NCI-H1048 (cell line): ENCODE data around the gene MN1.
A peak's percentile ranks its signal among the peaks of the same experiment; 100 is the strongest.
"Not testable (repeated sequence)": the region's sequence is repeated elsewhere in the genome, so short reads cannot be mapped to it uniquely, and the experiment has no call there.

Experiments
- DNase-seq: peaks from one replicate; lab custom pipeline; 2025; lab: John Stamatoyannopoulos, UW

The MN1 gene

DNA sequence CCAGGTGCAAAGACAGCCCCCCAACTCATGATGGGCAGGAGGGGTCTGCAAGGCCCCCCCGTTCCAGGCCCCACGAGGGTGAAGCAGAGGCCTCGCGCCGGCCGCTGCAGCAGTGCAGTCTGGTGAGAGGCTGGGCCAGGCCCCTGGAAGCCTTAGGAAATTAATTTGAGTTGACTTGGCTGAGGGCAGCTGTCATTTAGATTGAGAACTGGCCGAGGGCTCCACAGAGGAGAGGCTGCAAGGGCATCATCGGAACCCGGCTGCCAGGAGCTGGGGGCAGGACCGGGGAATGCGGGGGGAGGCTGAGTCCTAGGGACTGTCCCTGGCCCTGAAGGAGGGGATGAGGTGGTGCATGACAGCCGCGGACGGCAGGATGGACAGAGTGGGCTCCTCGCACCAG is 39.9 kb downstream of the MN1 start:
- DNase-seq, result no peak

DNA sequence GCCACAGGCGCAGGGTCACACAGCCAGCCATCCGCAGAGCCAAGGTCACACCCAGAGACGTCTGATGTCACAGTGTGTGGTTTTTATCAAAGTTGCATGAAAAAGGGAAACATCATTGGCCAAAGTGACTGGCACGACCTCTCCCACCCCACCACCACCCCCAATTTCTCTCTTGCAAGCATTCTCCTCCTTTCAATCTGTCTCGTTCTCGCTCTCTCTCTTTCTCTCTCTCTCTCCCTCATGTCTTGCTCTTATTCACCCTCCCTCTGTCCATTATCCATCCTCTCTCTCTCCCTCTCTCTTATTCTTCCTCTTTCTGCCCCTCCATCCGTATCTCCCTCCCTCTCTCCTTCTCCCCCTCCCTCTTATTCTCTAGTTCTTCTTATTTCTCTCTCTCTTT is 40.6 kb downstream of the MN1 start:
- DNase-seq, result no peak

GRCh38 chr22:27760474-27760873 is 41.1 kb downstream of the MN1 start:
- no peak for DNase-seq

DNA sequence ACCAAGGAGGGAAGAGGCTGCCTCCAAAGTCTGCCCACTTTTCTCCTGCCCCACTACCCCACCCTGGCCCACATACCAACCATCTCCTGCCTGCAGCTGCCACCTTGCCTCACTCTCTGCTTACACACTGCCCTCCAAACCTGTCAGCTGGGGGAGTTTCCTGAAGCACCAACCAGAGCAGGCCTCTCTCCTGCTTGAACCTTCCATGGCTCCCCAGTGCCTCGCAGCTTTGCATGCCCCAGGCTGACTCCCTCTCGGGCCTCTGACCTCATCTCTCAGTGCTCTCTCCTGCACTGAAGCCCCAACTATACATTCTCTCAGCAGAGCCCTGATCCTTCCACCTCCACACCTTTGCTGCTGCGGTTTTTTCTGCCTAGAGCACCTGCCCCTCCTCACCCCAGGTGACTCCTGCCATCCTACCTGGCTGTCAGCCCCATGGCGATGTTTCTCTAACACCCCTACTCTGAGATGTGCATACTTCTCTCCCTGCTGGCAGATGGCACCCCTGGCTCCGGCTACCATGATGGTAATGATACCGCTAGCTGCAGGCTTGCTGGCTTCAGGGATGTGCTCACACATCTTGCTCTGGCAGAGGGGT is 43.5 kb downstream of the MN1 start:
- no peak for DNase-seq

- DNase-seq, result no peak
Observed at GRCh38 chr22:27756212-27756660, 45.3 kb downstream of the MN1 start.

GRCh38 chr22:27755521-27756211 is 45.9 kb downstream of the MN1 start:
- DNase-seq, result no peak

DNA sequence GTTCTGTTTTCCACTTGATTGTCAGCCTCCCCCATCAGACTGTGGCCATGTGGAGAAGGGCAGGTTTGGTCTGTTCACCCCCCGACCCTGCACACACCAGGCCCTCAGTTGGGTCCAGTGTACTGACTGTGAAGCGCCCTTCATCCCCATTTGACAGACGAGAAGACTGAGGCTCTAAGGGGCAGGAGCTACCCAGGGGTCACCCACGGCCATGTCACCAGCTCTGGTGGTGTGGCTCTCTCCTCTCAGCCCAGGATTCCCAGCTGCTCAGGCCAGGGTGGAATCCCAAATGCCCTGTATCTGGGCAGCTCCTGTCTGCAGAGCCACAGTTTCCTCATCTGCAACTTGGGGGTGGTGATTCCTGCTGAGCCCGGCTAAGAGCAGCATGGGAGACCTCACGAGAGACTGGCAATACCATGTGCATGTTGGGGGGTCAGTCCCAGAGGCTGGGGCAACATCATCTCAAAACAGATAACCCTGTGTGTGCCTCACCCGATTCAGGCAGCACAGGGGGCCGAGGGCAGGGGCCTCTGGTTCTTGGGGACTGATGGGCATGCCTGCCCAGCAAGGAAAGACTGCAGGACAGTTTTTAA is 46.6 kb downstream of the MN1 start:
- DNase-seq, result no peak

GRCh38 chr22:27754247-27754887 is 47.2 kb downstream of the MN1 start:
- DNase-seq, result peak; percentile 30

DNA sequence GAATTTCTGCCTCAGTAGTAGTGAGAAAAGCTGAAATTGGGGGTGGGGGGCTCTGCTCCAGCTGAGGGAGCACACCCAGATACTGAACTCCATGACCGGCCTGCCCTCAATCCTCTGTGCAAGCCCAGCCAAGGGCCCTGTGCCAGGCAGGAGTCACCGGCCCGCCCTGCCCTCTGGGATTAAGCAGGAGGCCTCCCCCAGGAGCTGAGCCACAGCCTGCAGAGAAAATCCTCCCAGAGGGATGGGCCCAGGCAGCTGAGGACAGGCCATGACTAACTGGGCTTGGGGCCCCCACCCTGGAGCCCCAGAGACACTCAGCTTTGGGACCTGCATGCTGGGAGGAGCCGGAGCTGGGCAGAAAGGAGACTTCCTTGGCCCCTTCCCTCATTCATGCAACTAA is 48.8 kb downstream of the MN1 start:
- no peak for DNase-seq

- no peak for DNase-seq
Observed at GRCh38 chr22:27752141-27752540, 49.4 kb downstream of the MN1 start.

- no peak for DNase-seq
Observed at GRCh38 chr22:27751277-27752070, 50.1 kb downstream of the MN1 start.

DNA sequence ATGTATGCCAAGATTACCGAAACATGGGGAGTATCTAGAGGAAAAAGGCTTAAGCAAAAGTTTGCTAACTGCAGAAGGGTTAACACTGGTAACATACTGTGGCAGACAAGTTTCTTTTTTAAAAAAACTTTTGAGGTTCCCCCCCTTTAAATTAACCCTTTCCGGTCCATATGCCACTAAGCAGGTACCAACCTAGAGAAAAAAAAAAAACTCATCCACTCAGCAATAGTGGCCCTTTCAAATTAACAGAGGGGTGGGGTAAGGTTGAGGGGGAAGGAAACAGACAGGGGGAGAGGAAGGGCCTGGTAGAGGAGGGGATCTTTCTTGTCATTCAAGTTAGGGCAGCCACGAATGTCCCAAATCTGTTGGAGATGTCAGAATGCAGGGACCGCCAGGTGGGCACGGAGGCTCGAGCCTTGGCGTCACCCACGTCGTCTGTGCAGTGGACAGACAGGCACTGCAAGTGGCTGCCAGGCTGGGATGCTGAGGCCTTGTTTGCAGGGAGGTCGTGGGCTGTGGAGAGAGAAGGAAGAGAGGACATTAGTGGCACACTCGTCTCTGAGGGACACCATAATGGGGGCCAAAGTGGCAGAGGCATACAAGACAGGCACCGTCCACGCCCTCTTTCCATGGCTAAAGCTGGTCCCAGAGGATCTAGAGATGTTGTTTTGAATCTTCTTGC is 50.8 kb downstream of the MN1 start:
- DNase-seq, result no peak

- no peak for DNase-seq
Observed at GRCh38 chr22:27749597-27750225, 51.8 kb downstream of the MN1 start.

DNA sequence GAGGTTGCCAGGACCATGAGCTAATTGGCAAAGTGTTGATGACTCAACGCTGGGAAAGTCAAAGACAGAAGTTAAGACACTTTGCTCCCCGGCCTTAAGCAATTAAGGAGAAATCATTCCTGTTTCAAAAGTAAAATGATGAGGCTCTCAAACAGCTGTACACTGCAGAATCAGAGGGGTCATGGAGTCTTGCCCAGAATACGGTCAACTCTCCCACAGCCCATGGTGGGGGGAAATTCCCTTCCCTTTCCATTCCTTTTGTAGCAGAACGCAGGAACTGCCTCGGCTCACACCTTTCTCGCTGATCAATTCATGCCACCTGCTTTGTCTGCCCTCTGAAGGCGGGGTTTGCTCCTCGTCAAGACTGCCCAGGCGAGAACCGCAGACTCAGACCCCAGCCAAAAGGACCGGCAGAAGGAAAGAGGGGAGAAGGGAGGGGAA is 52.8 kb downstream of the MN1 start:
- DNase-seq, result no peak

- no peak for DNase-seq
Observed at GRCh38 chr22:27748349-27748748, 53.2 kb downstream of the MN1 start.

- no peak for DNase-seq
Observed at GRCh38 chr22:27747396-27748221, 53.9 kb downstream of the MN1 start.

GRCh38 chr22:27746918-27747317 is 54.6 kb downstream of the MN1 start:
- DNase-seq, result no peak

DNA sequence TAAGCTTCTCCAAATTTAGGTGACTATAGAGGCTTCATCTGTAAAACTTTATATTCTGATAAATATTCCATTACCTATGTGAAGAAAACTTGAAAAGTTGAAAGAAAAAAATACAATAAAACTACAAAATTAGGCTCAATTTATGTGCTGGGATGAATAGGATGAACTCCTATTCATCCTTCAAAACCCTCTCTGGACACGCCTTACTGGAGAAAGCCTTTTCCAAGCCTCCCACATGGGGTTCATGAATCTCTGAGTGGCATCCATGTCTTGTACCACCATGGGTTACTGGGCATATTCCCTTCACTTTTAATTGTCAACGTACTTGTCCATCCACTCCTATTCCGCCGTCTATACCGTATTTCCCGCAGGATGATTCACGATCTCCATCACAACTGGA is 55.7 kb downstream of the MN1 start:
- no peak for DNase-seq

DNA sequence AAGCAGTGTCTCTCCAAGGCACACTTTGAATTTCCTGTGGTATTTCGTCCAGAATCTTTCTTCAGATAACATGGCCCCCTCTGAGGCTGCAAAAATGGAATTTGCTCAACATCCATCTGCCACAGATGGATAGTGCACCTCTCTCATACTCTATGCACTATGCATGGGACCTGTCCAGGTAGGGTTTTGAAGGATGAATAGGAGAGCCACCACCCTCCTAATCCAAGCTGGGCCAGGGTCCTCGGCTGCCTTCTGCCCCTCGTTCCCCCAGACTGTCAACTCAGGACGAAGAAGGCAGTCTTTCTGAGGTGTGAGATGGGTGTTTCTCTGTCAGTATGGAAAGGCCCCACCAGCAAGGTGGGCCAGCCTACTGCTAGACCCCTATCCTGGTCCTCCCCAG is 56.4 kb downstream of the MN1 start:
- DNase-seq, result no peak

DNA sequence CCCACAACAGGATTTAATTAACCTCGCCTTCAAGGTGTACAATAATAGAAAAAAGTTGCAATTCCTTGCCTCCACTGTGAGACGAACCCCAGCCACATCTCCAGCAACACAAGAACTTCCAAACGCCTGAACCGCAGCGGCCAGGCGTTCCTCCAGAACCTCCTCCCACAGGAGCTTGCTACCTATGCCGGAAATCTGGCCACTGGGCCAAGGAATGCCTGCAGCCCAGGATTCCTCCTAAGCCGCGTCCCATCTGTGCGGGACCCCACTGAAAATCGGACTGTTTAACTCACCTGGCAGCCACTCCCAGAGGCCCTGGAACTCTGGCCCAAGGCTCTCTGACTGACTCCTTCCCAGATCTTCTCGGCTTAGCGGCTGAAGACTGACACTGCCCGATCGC is 57.5 kb downstream of the MN1 start:
- not testable (repeated sequence) for DNase-seq
